Liver (tissue), 9 donors: ENCODE data around the gene DBH. TPM values are rescaled to one million over a fixed set of nuclear protein-coding genes. Genes with fewer than 3 reads are reported as not detected.
A peak's percentile ranks its signal among the peaks of the same experiment; 100 is the strongest.

Source experiments
- DNase-seq: peaks from one replicate; pipeline ENCODE4 v3.0.0-alpha.2; 2017; ENCODE audit warnings: low spot score
- H3K27ac ChIP-seq, 2 donors: one replicate each; pipeline ENCODE4 v1.7.0; 2013; ENCODE audit warnings: inconsistent platforms in 2 of 2, low read length in 2 of 2, control low read depth in 1 of 2, low read depth in 1 of 2, mild to moderate bottlenecking in 1 of 2
- H3K27me3 ChIP-seq, 4 donors: one replicate each; pipeline versions ENCODE4 v1.6.1 to v1.7.0; 2013; ENCODE audit warnings: low read length in 3 of 4, inconsistent platforms in 1 of 4, mild to moderate bottlenecking in 1 of 4, moderate library complexity in 1 of 4; ENCODE audit not compliant: control insufficient read depth in 4 of 4, insufficient read depth in 4 of 4
- H3K36me3 ChIP-seq, 4 donors: one replicate each; pipeline versions ENCODE4 v1.6.1 to v1.7.0; 2013; ENCODE audit warnings: low read length in 3 of 4, mild to moderate bottlenecking in 3 of 4, low read depth in 1 of 4, moderate library complexity in 1 of 4; ENCODE audit not compliant: control insufficient read depth in 4 of 4, insufficient read depth in 3 of 4
- H3K4me1 ChIP-seq, 4 donors: one replicate each; pipeline versions ENCODE4 v1.6.1 to v1.7.0; 2013; ENCODE audit warnings: low read length in 3 of 4, mild to moderate bottlenecking in 3 of 4, moderate library complexity in 1 of 4; ENCODE audit not compliant: control insufficient read depth in 4 of 4, insufficient read depth in 4 of 4
- H3K4me3 ChIP-seq, 3 donors: one replicate each; pipeline versions ENCODE4 v1.6.1 to v1.7.0; 2013; ENCODE audit warnings: low read length in 3 of 3, control low read depth in 1 of 3, low read depth in 1 of 3, mild to moderate bottlenecking in 1 of 3
- H3K9ac ChIP-seq, 2 donors: one replicate each; pipeline ENCODE4 v1.7.0; 2013; ENCODE audit warnings: low read length in 2 of 2, mild to moderate bottlenecking in 2 of 2, moderate library complexity in 2 of 2, control low read depth in 1 of 2, low read depth in 1 of 2
- H3K9me3 ChIP-seq, 4 donors: one replicate each; pipeline versions ENCODE4 v1.6.1 to v1.7.0; 2013; ENCODE audit warnings: low read length in 3 of 4; ENCODE audit not compliant: control insufficient read depth in 4 of 4
- ATF3 ChIP-seq: IDR thresholded peaks from 2 replicates; pipeline ENCODE4 v1.6.1; 2016; ENCODE audit warnings: antibody characterized with exemption
- CTCF ChIP-seq: fragments of 150-350 bp; IDR thresholded peaks from 2 replicates; pipeline ENCODE4 v1.5.1; 2017; ENCODE audit warnings: improper control_type of control experiment, low read depth, low read length; ENCODE audit not compliant: missing input control
- EGR1 ChIP-seq, 2 donors: IDR thresholded peaks; 2 replicates each; pipeline ENCODE4 v1.6.1; 2016 to 2018; ENCODE audit warnings: antibody characterized with exemption in 2 of 2, low read depth in 2 of 2
- FOXA1 ChIP-seq: IDR thresholded peaks from 2 replicates; pipeline ENCODE4 v1.6.1; 2016; ENCODE audit warnings: antibody characterized with exemption
- FOXA2 ChIP-seq: IDR thresholded peaks from 2 replicates; pipeline ENCODE4 v1.6.1; 2016; ENCODE audit warnings: antibody characterized with exemption
- HNF4A ChIP-seq, 2 donors: conservative IDR thresholded peaks; 2 replicates each; pipeline ENCODE4 v1.6.1; 2016; ENCODE audit warnings: antibody characterized with exemption in 2 of 2, mild to moderate bottlenecking in 2 of 2
- HNF4G ChIP-seq: IDR thresholded peaks from 2 replicates; pipeline ENCODE4 v1.6.1; 2016; ENCODE audit warnings: antibody characterized with exemption
- JUND ChIP-seq, 2 donors: IDR thresholded peaks; 2 replicates each; pipeline ENCODE4 v1.6.1; 2016; ENCODE audit warnings: antibody characterized with exemption in 2 of 2
- MAX ChIP-seq: IDR thresholded peaks from 2 replicates; pipeline ENCODE4 v1.6.1; 2016; ENCODE audit warnings: antibody characterized with exemption
- NR2F2 ChIP-seq: IDR thresholded peaks from 2 replicates; pipeline ENCODE4 v1.6.1; 2016; ENCODE audit warnings: antibody characterized with exemption
- RAD21 ChIP-seq, 2 donors: IDR thresholded peaks; 2 replicates each; pipeline ENCODE4 v1.6.1; 2016; ENCODE audit warnings: antibody characterized with exemption in 2 of 2, mild to moderate bottlenecking in 2 of 2
- REST ChIP-seq: IDR thresholded peaks from 2 replicates; pipeline ENCODE4 v1.6.1; 2016; ENCODE audit warnings: antibody characterized with exemption, mild to moderate bottlenecking
- RXRA ChIP-seq, 2 donors: IDR thresholded peaks; 2 replicates each; pipeline ENCODE4 v1.6.1; 2017 to 2018; ENCODE audit warnings: antibody characterized with exemption in 2 of 2, mild to moderate bottlenecking in 1 of 2
- SP1 ChIP-seq: IDR thresholded peaks from 2 replicates; pipeline ENCODE4 v1.6.1; 2018; ENCODE audit warnings: antibody characterized with exemption, mild to moderate bottlenecking
- TAF1 ChIP-seq: conservative IDR thresholded peaks from 2 replicates; pipeline ENCODE4 v1.6.1; 2016; ENCODE audit warnings: antibody characterized with exemption, mild to moderate bottlenecking
- YY1 ChIP-seq: IDR thresholded peaks from 2 replicates; pipeline ENCODE4 v1.6.1; 2016; ENCODE audit warnings: antibody characterized with exemption, mild to moderate bottlenecking
- WGBS: extraction: QIAGEN DNeasy Blood & Tissue Kit; methylation state at CpG from one replicate; pipeline ENCODE4 v1.1.7; 2013; 5-methylcytosine and 5-hydroxymethylcytosine counted together
- polyA plus RNA-seq, 2 donors: library from polyadenylated mRNA; stranded (reverse) in 1 of 2; unstranded in 1 of 2; fragments of 200-250 nt in 1 of 2; fragments of >200 nt in 1 of 2; fragmentation: Nextera tagmentation in 1 of 2; extraction: Ambion mirVana in 1 of 2; gene quantifications; one replicate each; pipeline versions ENCODE4 v1.2.1 to v1.2.3, GENCODE V29; 2013 to 2015
- total RNA-seq, 2 donors: library from RNA; depleted of rRNA; stranded (reverse); fragments of >200 nt; gene quantifications; one replicate each; pipeline ENCODE4 v1.2.3, GENCODE V29; 2014
- TF ChIP-seq, protein P1 (sequence below): IDR thresholded peaks from 2 replicates; pipeline ENCODE4 v1.6.1; 2016; ENCODE audit warnings: antibody characterized with exemption
- donor health status: healthy.
- donor health status: healthy.
- donor health status: healthy.
- donor health status: healthy.
- donor health status: healthy.

The DBH gene
- total and polyA plus RNA-seq, 4 donors, result 0.37 to 21.2 (median 2.5) TPM

DNA sequence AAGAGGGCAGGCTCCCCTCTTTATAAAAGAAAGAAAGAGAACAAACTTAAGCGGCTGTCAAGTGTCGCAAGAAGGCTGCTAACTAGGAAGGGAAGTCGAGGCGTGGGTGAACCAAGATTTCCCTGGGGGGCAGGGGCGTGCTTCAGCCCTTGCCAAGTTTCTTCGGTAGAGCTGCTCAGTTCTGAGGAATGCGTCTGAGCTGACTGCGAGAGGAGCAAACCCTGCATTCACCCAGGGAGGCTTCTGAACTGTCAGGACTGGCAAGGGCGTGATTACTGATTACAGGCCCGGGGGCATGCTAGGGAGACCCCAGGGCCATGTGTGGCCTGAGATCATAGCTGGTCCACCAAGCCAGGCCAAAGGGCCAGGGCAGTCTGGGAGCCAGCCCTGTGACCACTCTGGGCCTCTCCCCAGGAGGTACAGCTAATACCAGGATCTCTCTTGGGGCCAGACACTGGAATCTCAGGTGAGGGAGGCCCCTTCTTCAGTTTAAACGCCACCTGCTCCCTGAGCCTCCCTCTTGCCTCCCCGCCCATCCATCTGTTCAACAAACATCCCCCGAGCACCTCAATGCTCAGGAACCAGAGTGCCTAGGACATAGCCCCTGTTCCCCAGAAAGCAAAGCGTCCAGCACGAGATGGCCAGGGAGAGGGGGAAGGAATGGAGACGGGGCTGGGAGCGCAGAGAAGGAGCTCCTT lies 71.1 kb downstream of the DBH start:
- Histone ChIP-seq H3K9ac (no peak overlapping the region), H3K36me3 (peaks cover 12 to 37% (median 17%) of the 10 kb centered on the region in 4 donors), H3K4me1 (peaks cover 0 to 4% (median 0%) of the 10 kb centered on the region in 4 donors), H3K27ac (peak overlapping the region; percentile 14 to 50), H3K4me3 (no peak overlapping the region), H3K27me3 (no peaks in the 10 kb centered on the region), H3K9me3 (no peaks in the 10 kb centered on the region)
- 89% methylated on average over 17 of the region's 17 CpGs for WGBS
- no peak for DNase-seq
- TF ChIP-seq, protein P1, sequence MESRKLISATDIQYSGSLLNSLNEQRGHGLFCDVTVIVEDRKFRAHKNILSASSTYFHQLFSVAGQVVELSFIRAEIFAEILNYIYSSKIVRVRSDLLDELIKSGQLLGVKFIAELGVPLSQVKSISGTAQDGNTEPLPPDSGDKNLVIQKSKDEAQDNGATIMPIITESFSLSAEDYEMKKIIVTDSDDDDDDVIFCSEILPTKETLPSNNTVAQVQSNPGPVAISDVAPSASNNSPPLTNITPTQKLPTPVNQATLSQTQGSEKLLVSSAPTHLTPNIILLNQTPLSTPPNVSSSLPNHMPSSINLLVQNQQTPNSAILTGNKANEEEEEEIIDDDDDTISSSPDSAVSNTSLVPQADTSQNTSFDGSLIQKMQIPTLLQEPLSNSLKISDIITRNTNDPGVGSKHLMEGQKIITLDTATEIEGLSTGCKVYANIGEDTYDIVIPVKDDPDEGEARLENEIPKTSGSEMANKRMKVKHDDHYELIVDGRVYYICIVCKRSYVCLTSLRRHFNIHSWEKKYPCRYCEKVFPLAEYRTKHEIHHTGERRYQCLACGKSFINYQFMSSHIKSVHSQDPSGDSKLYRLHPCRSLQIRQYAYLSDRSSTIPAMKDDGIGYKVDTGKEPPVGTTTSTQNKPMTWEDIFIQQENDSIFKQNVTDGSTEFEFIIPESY, result no peak
- no peak for TF ChIP-seq EGR1 (IDR thresholded peaks at IDR 0.05; ENCODE audit: low read depth in 2 of 2)
- no peak for TF ChIP-seq REST
- no peak for TF ChIP-seq MAX
- TF ChIP-seq HNF4A (conservative IDR thresholded peaks at IDR 0.05), result no peak
- TF ChIP-seq JUND (IDR thresholded peaks at IDR 0.05), result no peak
- TF ChIP-seq FOXA1, result no peak
- no peak for TF ChIP-seq YY1
- no peak for TF ChIP-seq RAD21 (IDR thresholded peaks at IDR 0.05)
- TF ChIP-seq ATF3, result no peak

DNA sequence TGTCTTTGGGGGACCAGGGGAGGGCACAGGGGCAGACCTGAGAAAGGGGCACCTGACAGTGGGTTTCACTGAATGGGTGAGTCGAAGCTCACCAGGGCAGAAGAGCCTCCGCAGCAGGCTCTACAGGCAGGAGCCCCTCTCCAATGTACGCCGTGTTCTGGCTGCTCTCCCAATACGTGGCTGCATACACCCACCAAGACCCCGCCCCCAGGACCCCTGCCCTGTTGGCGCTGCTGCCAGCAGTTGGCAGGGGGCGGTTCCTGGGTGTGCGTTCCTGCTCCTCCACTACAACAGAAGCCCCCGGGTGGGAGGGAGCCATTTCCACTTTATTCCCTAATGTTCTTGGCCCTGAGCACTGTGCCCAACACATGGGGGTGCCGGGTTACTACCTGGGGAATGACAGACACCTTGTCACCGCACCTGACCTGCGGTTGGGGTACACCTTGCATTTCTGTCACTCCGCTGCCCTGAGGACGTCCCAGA lies 71.6 kb downstream of the DBH start:
- no peaks in the 10 kb centered on the region for H3K27me3 ChIP-seq
- H3K36me3 ChIP-seq, result peaks cover 11 to 38% (median 15%) of the 10 kb centered on the region in 4 donors
- no peak for DNase-seq
- H3K4me1 ChIP-seq, result peaks cover 0 to 4% (median 0%) of the 10 kb centered on the region in 4 donors
- peak overlapping the region in 1 of 2 donors; percentile 50 for H3K27ac ChIP-seq
- H3K9me3 ChIP-seq, result no peaks in the 10 kb centered on the region
- WGBS, result 92% methylated on average over 15 of the region's 15 CpGs
- no peak overlapping the region for H3K4me3 ChIP-seq
- no peak for TF ChIP-seq CTCF
- no peak for TF ChIP-seq NR2F2
- TF ChIP-seq ATF3, result no peak
- TF ChIP-seq MAX, result no peak
- no peak for TF ChIP-seq YY1
- TF ChIP-seq JUND (IDR thresholded peaks at IDR 0.05), result no peak
- TF ChIP-seq RXRA (IDR thresholded peaks at IDR 0.05), result no peak
- TF ChIP-seq SP1, result no peak
- no peak for TF ChIP-seq FOXA2
- TF ChIP-seq TAF1, result no peak
- no peak for TF ChIP-seq HNF4G
- TF ChIP-seq RAD21 (IDR thresholded peaks at IDR 0.05), result no peak
- no peak for TF ChIP-seq REST
- TF ChIP-seq FOXA1, result no peak
- TF ChIP-seq HNF4A (conservative IDR thresholded peaks at IDR 0.05), result no peak
- H3K9ac ChIP-seq, result no peak overlapping the region
